ENCODE results near the gene ELK3. TPM values are rescaled to one million over a fixed set of nuclear protein-coding genes. Genes with fewer than 3 reads are reported as not detected.
A peak's percentile ranks its signal among the peaks of the same experiment; 100 is the strongest.

ELK3 gene
- total RNA-seq, 1 donor from 2014 or later, result 5.3 TPM

DNA sequence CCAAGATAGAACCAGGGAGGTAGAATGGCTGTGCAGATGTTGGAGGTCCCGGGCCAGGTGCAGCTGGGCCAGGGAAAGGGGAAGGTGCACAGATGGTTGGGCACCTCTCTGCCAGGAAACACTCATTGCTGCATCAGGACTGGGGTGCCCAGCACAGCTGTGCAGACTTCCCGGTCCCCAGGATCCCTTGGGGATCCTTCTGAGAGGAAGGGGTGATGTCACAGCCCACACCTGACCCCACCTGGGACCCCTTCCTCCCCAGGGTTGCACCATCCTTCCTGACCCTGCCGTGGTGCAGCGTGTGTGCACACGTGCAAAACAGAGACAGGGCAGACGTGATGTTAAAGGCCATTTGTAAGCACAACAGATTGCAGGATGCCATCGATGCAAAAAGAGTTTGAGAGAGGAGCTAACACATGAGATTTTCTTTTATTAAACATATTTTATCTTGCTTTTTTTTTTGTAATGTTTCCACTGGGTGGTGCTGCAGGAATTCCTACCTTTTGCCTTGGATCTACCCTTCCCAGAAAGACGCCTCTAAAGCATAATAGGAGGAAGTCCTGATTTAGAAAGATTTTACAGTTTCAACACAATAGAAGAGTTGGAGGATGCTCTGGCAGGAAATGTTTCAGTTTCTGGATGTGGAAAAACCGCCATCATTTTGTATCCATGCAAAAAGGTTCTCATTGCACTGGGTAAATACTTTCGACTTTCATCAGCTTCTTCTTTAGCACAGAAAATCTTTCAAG, 14.8 kb downstream of the ELK3 start:
- DNase-seq (ENCODE audit: low read depth) (no peak), FAIRE-seq (no peak)
- Histone ChIP-seq H3K27me3 (ENCODE audit: control insufficient read depth, insufficient read depth, low read length) (no peaks in the 10 kb centered on the region), H3K4me3 (ENCODE audit: low read depth, low read length) (no peak overlapping the region), H3K36me3 (ENCODE audit: control insufficient read depth, insufficient read depth, low read length) (no peaks in the 10 kb centered on the region)
- TF ChIP-seq, protein P1, sequence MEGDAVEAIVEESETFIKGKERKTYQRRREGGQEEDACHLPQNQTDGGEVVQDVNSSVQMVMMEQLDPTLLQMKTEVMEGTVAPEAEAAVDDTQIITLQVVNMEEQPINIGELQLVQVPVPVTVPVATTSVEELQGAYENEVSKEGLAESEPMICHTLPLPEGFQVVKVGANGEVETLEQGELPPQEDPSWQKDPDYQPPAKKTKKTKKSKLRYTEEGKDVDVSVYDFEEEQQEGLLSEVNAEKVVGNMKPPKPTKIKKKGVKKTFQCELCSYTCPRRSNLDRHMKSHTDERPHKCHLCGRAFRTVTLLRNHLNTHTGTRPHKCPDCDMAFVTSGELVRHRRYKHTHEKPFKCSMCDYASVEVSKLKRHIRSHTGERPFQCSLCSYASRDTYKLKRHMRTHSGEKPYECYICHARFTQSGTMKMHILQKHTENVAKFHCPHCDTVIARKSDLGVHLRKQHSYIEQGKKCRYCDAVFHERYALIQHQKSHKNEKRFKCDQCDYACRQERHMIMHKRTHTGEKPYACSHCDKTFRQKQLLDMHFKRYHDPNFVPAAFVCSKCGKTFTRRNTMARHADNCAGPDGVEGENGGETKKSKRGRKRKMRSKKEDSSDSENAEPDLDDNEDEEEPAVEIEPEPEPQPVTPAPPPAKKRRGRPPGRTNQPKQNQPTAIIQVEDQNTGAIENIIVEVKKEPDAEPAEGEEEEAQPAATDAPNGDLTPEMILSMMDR (IDR thresholded peaks at IDR 0.05; ENCODE audit: insufficient read depth, low read length, severe bottlenecking), result no peak

DNA sequence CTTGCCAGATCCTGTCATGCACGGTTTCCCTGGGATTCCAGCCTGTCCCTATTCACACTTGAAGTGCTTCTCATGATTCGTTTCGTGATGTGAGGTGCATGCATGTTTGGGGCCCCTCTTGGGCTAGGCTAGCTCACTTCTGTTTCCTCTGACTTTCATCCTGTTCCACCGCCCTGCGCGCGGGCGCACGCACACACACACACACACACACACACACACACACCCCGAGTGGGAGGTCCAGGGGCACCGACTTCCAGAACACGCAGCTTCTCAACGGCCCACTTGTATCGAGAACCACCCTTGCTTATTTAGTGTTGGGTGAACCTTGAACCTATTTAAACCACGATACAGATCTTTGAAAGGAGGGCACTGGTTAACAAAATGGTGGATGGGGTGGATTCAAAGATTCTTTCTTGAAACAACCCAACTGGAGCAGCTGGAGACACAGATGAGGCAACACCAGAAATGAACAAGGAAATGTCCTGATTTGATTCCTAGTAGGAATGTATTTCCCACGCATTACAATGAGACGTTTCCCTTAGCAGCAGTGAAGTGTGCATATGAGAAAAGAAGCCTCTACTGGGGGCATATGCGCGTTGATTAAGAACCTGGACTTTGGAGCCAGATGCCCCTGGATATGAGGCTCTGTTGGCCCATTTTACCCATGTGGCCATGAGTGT, 16.3 kb downstream of the ELK3 start:
- FAIRE-seq, result no peak
- H3K36me3 ChIP-seq (ENCODE audit: control insufficient read depth, insufficient read depth, low read length), result no peaks in the 10 kb centered on the region
- peak overlapping the region; percentile 8 for H3K4me3 ChIP-seq (ENCODE audit: low read depth, low read length)
- TF ChIP-seq, protein P1 (IDR thresholded peaks at IDR 0.05; ENCODE audit: insufficient read depth, low read length, severe bottlenecking), result no peak
- no peaks in the 10 kb centered on the region for H3K27me3 ChIP-seq (ENCODE audit: control insufficient read depth, insufficient read depth, low read length)
- no peak for DNase-seq (ENCODE audit: low read depth)

DNA sequence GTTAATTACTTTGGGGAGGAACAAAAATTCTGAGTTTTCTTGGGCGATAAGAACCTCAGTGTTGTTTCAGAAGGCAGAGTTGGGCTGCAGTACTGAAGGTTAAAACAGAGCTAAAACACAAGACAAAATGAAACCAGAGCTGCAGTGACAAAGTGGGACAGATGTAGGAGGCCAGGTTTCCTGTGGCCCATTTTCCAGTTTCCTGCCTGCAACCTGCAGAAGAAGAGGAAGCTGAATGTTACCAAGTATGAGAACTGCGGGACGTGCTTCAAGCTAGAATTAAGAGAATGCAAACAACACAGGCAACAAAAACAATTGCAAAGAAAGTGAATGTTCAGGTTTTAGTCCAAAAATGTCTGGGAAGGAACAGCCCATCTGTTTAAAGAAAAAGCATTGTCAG, 17.8 kb downstream of the ELK3 start:
- DNase-seq (ENCODE audit: low read depth) (no peak), FAIRE-seq (no peak)
- TF ChIP-seq, protein P1 (IDR thresholded peaks at IDR 0.05; ENCODE audit: insufficient read depth, low read length, severe bottlenecking), result no peak
- Histone ChIP-seq H3K4me3 (ENCODE audit: low read depth, low read length) (no peak overlapping the region), H3K36me3 (ENCODE audit: control insufficient read depth, insufficient read depth, low read length) (no peaks in the 10 kb centered on the region), H3K27me3 (ENCODE audit: control insufficient read depth, insufficient read depth, low read length) (no peaks in the 10 kb centered on the region)

DNA sequence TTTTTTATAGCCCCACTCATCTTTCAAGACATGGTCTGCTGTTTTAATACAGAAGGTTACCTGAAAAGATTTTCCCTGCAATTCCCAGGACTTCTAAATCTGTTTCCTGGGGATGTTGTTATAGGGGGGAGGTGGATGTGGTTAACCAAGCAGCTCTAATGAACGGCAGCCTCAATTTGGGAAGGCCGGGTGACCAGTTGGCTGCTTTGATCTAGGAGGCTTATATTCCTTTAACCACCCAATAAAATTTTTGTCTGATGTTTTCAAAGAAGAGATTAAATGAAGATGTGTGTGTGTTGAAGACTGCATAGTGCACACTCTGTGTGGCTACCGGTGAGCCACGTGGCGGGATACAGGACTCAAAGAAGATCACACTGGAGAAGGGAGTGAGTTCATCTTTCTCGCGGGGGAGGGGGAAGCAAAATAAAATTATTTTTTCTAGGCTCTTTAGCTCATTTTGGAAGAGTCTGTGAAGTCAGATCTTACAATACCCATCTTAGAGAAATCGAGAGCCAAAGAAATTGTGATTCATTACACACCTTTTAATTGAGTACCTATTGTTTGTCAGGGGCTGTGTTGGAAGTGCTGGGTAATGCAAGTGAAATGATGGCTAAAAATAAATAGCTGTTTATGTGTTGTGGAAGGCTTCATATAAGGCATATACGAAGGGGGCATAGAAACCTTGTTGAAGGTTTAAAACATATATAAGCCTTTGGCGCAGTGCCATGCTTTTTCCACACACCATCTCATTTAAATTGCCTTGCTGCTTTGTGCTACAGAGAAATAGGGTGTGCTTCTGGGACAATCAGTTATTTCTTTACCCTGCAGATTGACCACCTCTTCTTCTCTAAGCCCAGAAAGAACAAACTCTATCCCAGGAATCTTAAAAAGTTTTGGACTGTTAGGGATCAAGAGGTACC, 18.5 kb downstream of the ELK3 start:
- no peak for DNase-seq (ENCODE audit: low read depth)
- H3K4me3 ChIP-seq (ENCODE audit: low read depth, low read length), result no peak overlapping the region
- no peaks in the 10 kb centered on the region for H3K27me3 ChIP-seq (ENCODE audit: control insufficient read depth, insufficient read depth, low read length)
- no peak for FAIRE-seq
- TF ChIP-seq, protein P1 (IDR thresholded peaks at IDR 0.05; ENCODE audit: insufficient read depth, low read length, severe bottlenecking), result no peak
- no peaks in the 10 kb centered on the region for H3K36me3 ChIP-seq (ENCODE audit: control insufficient read depth, insufficient read depth, low read length)

DNA sequence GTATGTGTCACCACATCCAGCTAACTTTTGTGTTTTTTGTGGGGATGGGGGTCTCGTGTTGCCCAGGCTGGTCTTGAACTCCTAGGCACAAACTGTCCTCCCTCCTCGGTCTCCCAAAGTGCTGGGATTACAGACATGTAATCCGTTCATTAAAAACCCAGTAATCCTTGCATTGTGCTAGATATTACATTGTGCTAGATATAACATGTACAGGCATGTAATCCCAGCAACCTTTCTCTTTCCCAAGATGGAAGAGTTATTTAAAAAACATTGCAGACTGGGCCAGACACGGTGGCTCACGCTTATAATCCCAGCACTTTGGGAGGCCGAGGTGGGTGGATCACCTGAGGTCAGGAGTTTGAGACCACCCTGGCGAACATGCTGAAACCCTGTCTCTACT, 19.7 kb downstream of the ELK3 start:
- H3K36me3 ChIP-seq (ENCODE audit: control insufficient read depth, insufficient read depth, low read length), result no peaks in the 10 kb centered on the region
- no peak for FAIRE-seq

More for the DNA sequence above, 19.7 kb downstream of the ELK3 start:
- no peak overlapping the region for H3K4me3 ChIP-seq (ENCODE audit: low read depth, low read length)
- TF ChIP-seq, protein P1 (IDR thresholded peaks at IDR 0.05; ENCODE audit: insufficient read depth, low read length, severe bottlenecking), result no peak
- H3K27me3 ChIP-seq (ENCODE audit: control insufficient read depth, insufficient read depth, low read length), result no peaks in the 10 kb centered on the region
- peak; percentile 71 for DNase-seq (ENCODE audit: low read depth)

Measured in bronchial epithelial cell (primary cell).